HepG2 (cell line): ENCODE data around the gene TRAPPC4. TPM values are rescaled to one million over a fixed set of nuclear protein-coding genes. Genes with fewer than 3 reads are reported as not detected.
A peak's percentile ranks its signal among the peaks of the same experiment; 100 is the strongest.

Source experiments
- FOXM1 ChIP-seq: sonication (generic); formaldehyde crosslinking; IDR thresholded peaks from 2 replicates; pipeline ENCODE4 v1.5.0; 2020; ENCODE audit warnings: missing genetic modification reagents
- IKZF4 ChIP-seq: sonication (generic); formaldehyde crosslinking; IDR thresholded peaks from 2 replicates; pipeline ENCODE4 v1.5.1; 2020; ENCODE audit warnings: borderline replicate concordance, mild to moderate bottlenecking, low read depth, missing genetic modification reagents; ENCODE audit errors: not compliant biosample characterization
- KLF13 ChIP-seq: sonication (generic); formaldehyde crosslinking; IDR thresholded peaks from 2 replicates; pipeline ENCODE4 v1.4.0; 2020; ENCODE audit warnings: mild to moderate bottlenecking, missing genetic modification reagents
- MBNL3 ChIP-seq: fragments of 250-450 bp; sonication (Bioruptor Pico); conservative IDR thresholded peaks from 2 replicates; pipeline ENCODE4 v1.8.0; 2022; ENCODE audit warnings: mild to moderate bottlenecking, inconsistent platforms
- NR1H2 ChIP-seq: sonication (generic); formaldehyde crosslinking; IDR thresholded peaks from 2 replicates; pipeline ENCODE4 v1.8.1; 2022; ENCODE audit warnings: low read depth, missing genetic modification reagents, borderline replicate concordance
- SMYD3 ChIP-seq: sonication (generic); formaldehyde crosslinking; IDR thresholded peaks from 2 replicates; pipeline ENCODE4 v1.8.1; 2023; ENCODE audit warnings: mild to moderate bottlenecking, missing genetic modification reagents
- TAF15 ChIP-seq: fragments of 200-400 bp; formaldehyde crosslinking; IDR thresholded peaks from one replicate; pipeline ENCODE4 v1.6.1; 2018; ENCODE audit warnings: mild to moderate bottlenecking, low read depth, low read length; ENCODE audit not compliant: poor library complexity, severe bottlenecking
- TCF12 ChIP-seq, 2 experiments: fragments of 450-650 bp in 1 of 2; sonication (generic) in 1 of 2; formaldehyde crosslinking in 1 of 2; IDR thresholded peaks; 2 replicates each; pipeline versions ENCODE4 v1.6.1 to v1.8.0; 2017 to 2022; ENCODE audit warnings: antibody characterized with exemption in 1 of 2, mild to moderate bottlenecking in 1 of 2, missing genetic modification reagents in 1 of 2, moderate library complexity in 1 of 2
- ZBTB7A ChIP-seq: sonication (generic); formaldehyde crosslinking; IDR thresholded peaks from 2 replicates; pipeline ENCODE4 v1.8.0; 2022; ENCODE audit warnings: mild to moderate bottlenecking, missing genetic modification reagents
- ZFP90 ChIP-seq: sonication (generic); formaldehyde crosslinking; IDR thresholded peaks from 2 replicates; pipeline ENCODE4 v1.8.0; 2022; ENCODE audit warnings: missing genetic modification reagents, mild to moderate bottlenecking, inconsistent platforms, borderline replicate concordance
- ZNF510 ChIP-seq: sonication (generic); formaldehyde crosslinking; IDR thresholded peaks from 2 replicates; pipeline ENCODE4 v1.4.0; 2020; ENCODE audit warnings: low read depth, mild to moderate bottlenecking, missing genetic modification reagents
- ZNF816 ChIP-seq: sonication (generic); formaldehyde crosslinking; IDR thresholded peaks from 2 replicates; pipeline ENCODE4 v1.8.0; 2022; ENCODE audit warnings: missing genetic modification reagents, mild to moderate bottlenecking, borderline replicate concordance
- ZSCAN9 ChIP-seq: IDR thresholded peaks from 2 replicates; pipeline ENCODE4 v1.6.1; 2016; ENCODE audit warnings: borderline replicate concordance
- polyA plus RNA-seq, 8 experiments: library from polyadenylated mRNA; depleted of rRNA in 3 of 8; stranded (reverse) in 7 of 8; unstranded in 1 of 8; fragments of >200 nt; fragmentation: Illumina TruSeq in 4 of 8; extraction: Trizol in 4 of 8; gene quantifications; 2 replicates each; pipeline versions ENCODE4 v1.2.1 to v1.2.3, GENCODE V29; 2011 to 2016; ENCODE audit warnings: low read depth in 4 of 8, missing spikeins in 1 of 8, mixed read lengths in 1 of 8; ENCODE audit not compliant: insufficient read depth in 1 of 8
- total RNA-seq, 5 experiments: library from RNA; depleted of rRNA; stranded (reverse); fragments of >200 nt; fragmentation: Illumina TruSeq; extraction: Trizol; gene quantifications; 2 replicates each; pipeline ENCODE4 v1.2.3, GENCODE V29; 2016; ENCODE audit warnings: low read depth in 1 of 5
- TF ChIP-seq, protein P1 (sequence below): sonication (generic); formaldehyde crosslinking; IDR thresholded peaks from 2 replicates; pipeline ENCODE4 v1.4.0; 2020; ENCODE audit warnings: missing genetic modification reagents
- TF ChIP-seq, protein P2 (sequence below): sonication (generic); formaldehyde crosslinking; conservative IDR thresholded peaks from 2 replicates; pipeline ENCODE4 v1.4.0; 2020; ENCODE audit warnings: missing genetic modification reagents
- TF ChIP-seq, protein P3 (sequence below): sonication (generic); formaldehyde crosslinking; IDR thresholded peaks from 2 replicates; pipeline ENCODE4 v1.4.0; 2020; ENCODE audit warnings: missing genetic modification reagents
- TF ChIP-seq, protein P4 (sequence below): sonication (generic); formaldehyde crosslinking; IDR thresholded peaks from 2 replicates; pipeline ENCODE4 v1.4.0; 2020; ENCODE audit warnings: mild to moderate bottlenecking, low read depth, missing genetic modification reagents

TRAPPC4 gene
- total and polyA plus RNA-seq, 2 of the 13 experiments (the other 11 are each of a cell fraction or from before 2014, with no cell fraction given), result 97.4 to 140 TPM

DNA sequence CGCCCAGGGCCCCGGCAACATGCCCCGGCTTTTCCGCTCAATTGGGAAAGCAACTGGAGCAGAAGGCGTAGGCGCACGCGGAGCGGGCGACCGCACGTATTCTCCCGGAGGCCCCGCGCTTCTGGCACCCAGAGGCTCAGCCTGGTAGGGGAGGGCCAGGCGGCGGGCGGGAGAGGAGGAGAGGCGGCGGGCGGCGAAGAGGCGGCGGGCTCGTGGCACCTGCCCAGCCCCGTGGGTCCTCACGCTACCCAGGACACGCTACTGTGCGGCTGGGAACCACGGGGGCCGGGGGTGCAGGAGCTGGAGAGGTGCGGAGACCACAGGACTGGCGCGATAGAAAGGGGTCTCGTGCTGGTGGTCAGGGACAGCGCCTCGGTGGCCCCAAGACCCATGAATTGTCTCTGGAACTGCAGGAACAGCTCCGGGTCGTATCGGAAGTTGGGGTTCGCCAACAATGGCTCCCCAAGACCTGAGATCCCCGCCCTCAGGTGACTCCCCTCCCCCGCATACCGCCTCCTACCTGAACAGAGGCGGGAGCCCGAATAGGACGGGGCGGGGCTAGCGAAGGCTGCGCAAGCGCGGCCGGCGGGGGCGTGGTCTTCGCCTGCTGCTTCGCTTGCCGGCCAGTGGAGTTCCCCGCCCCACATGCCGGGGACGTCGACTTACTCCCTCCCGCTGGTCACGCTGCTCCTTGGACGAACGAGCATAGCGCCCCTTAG, 11.9 kb downstream of the TRAPPC4 start, which contains the start of gene SLC37A4 (continued):
- TF ChIP-seq, protein P1, sequence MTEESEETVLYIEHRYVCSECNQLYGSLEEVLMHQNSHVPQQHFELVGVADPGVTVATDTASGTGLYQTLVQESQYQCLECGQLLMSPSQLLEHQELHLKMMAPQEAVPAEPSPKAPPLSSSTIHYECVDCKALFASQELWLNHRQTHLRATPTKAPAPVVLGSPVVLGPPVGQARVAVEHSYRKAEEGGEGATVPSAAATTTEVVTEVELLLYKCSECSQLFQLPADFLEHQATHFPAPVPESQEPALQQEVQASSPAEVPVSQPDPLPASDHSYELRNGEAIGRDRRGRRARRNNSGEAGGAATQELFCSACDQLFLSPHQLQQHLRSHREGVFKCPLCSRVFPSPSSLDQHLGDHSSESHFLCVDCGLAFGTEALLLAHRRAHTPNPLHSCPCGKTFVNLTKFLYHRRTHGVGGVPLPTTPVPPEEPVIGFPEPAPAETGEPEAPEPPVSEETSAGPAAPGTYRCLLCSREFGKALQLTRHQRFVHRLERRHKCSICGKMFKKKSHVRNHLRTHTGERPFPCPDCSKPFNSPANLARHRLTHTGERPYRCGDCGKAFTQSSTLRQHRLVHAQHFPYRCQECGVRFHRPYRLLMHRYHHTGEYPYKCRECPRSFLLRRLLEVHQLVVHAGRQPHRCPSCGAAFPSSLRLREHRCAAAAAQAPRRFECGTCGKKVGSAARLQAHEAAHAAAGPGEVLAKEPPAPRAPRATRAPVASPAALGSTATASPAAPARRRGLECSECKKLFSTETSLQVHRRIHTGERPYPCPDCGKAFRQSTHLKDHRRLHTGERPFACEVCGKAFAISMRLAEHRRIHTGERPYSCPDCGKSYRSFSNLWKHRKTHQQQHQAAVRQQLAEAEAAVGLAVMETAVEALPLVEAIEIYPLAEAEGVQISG (CRISPR knock-in tag), result peak; percentile 88
- TF ChIP-seq IKZF4 (CRISPR knock-in tag) (peak; percentile 29), ZBTB7A (CRISPR knock-in tag) (peak; percentile 73), ZSCAN9 (CRISPR knock-in tag) (peak; percentile 91), TAF15 (no peak), FOXM1 (CRISPR knock-in tag) (no peak), ZFP90 (CRISPR knock-in tag) (0 out of 2 replicates have a peak, but pooled peaks have one; percentile 49), TCF12 (IDR thresholded peaks at IDR 0.05) (no peak), TCF12 (CRISPR knock-in tag; IDR thresholded peaks at IDR 0.05) (no peak), ZNF510 (CRISPR knock-in tag) (0 out of 2 replicates have a peak, but pooled peaks have one; percentile 45), ZNF816 (no peak), KLF13 (CRISPR knock-in tag) (0 out of 2 replicates have a peak, but pooled peaks have one; percentile 9), MBNL3 (CRISPR knock-in tag) (no peak), NR1H2 (CRISPR knock-in tag) (no peak), SMYD3 (CRISPR knock-in tag) (peak; percentile 74; the same call in 1 of the 2 replicates)
- TF ChIP-seq, protein P2, sequence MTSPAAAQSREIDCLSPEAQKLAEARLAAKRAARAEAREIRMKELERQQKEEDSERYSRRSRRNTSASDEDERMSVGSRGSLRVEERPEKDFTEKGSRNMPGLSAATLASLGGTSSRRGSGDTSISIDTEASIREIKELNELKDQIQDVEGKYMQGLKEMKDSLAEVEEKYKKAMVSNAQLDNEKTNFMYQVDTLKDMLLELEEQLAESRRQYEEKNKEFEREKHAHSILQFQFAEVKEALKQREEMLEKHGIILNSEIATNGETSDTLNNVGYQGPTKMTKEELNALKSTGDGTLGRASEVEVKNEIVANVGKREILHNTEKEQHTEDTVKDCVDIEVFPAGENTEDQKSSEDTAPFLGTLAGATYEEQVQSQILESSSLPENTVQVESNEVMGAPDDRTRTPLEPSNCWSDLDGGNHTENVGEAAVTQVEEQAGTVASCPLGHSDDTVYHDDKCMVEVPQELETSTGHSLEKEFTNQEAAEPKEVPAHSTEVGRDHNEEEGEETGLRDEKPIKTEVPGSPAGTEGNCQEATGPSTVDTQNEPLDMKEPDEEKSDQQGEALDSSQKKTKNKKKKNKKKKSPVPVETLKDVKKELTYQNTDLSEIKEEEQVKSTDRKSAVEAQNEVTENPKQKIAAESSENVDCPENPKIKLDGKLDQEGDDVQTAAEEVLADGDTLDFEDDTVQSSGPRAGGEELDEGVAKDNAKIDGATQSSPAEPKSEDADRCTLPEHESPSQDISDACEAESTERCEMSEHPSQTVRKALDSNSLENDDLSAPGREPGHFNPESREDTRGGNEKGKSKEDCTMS (CRISPR knock-in tag), result no peak
- TF ChIP-seq, protein P3, sequence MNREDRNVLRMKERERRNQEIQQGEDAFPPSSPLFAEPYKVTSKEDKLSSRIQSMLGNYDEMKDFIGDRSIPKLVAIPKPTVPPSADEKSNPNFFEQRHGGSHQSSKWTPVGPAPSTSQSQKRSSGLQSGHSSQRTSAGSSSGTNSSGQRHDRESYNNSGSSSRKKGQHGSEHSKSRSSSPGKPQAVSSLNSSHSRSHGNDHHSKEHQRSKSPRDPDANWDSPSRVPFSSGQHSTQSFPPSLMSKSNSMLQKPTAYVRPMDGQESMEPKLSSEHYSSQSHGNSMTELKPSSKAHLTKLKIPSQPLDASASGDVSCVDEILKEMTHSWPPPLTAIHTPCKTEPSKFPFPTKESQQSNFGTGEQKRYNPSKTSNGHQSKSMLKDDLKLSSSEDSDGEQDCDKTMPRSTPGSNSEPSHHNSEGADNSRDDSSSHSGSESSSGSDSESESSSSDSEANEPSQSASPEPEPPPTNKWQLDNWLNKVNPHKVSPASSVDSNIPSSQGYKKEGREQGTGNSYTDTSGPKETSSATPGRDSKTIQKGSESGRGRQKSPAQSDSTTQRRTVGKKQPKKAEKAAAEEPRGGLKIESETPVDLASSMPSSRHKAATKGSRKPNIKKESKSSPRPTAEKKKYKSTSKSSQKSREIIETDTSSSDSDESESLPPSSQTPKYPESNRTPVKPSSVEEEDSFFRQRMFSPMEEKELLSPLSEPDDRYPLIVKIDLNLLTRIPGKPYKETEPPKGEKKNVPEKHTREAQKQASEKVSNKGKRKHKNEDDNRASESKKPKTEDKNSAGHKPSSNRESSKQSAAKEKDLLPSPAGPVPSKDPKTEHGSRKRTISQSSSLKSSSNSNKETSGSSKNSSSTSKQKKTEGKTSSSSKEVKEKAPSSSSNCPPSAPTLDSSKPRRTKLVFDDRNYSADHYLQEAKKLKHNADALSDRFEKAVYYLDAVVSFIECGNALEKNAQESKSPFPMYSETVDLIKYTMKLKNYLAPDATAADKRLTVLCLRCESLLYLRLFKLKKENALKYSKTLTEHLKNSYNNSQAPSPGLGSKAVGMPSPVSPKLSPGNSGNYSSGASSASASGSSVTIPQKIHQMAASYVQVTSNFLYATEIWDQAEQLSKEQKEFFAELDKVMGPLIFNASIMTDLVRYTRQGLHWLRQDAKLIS (CRISPR knock-in tag), result no peak
- TF ChIP-seq, protein P4, sequence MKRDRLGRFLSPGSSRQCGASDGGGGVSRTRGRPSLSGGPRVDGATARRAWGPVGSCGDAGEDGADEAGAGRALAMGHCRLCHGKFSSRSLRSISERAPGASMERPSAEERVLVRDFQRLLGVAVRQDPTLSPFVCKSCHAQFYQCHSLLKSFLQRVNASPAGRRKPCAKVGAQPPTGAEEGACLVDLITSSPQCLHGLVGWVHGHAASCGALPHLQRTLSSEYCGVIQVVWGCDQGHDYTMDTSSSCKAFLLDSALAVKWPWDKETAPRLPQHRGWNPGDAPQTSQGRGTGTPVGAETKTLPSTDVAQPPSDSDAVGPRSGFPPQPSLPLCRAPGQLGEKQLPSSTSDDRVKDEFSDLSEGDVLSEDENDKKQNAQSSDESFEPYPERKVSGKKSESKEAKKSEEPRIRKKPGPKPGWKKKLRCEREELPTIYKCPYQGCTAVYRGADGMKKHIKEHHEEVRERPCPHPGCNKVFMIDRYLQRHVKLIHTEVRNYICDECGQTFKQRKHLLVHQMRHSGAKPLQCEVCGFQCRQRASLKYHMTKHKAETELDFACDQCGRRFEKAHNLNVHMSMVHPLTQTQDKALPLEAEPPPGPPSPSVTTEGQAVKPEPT (CRISPR knock-in tag), result peak; percentile 81
